Stimulated activated CD4-positive, alpha-beta T cell treated with anti-CD3 and anti-CD28 coated beads, TNF-alpha, amount 100 ng/mL, for 1 hour (primary cell): ENCODE data around the gene PRKACA.

ENCODE experiments used
- DNase-seq, 3 donors: peaks; one replicate each; pipeline ENCODE4 v3.0.0-alpha.2; 2020; ENCODE audit warnings: low read depth in 3 of 3, low spot score in 1 of 3

Gene PRKACA

DNA sequence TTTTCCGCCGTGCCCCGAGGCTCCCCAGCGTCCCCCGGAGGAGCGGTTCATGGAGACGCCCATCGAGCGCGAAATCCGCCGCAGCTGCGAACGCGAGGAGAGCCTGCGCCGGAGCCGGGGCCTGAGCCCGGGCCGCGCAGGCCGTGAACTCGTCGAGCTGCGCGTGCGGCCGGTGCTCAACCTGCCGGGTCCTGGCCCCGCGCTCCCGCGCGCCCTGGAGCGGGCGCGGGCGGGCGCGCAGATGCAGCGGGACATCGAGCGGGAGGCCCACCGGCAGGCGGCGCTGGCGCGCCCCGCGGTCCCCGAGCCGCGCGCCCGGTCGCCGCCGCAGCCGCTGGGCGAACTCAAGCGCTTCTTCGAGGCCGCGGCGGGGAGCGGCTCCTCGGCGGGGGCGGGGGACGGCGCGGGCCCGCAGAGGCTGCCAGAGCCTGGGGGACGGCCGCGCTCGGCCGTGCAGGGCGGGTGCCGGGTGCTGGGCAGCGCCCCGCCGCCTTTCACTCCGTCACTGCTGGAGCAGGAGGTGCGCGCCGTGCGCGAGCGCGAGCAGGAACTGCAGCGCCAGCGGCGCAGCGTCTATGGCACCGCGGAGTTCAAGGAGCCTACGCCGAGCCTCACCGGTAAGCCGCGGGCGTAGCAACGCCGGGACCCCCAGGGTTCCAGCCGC, 44.2 kb downstream of the PRKACA start:
- peak; percentile 38 to 67 (median 48) for DNase-seq

DNA sequence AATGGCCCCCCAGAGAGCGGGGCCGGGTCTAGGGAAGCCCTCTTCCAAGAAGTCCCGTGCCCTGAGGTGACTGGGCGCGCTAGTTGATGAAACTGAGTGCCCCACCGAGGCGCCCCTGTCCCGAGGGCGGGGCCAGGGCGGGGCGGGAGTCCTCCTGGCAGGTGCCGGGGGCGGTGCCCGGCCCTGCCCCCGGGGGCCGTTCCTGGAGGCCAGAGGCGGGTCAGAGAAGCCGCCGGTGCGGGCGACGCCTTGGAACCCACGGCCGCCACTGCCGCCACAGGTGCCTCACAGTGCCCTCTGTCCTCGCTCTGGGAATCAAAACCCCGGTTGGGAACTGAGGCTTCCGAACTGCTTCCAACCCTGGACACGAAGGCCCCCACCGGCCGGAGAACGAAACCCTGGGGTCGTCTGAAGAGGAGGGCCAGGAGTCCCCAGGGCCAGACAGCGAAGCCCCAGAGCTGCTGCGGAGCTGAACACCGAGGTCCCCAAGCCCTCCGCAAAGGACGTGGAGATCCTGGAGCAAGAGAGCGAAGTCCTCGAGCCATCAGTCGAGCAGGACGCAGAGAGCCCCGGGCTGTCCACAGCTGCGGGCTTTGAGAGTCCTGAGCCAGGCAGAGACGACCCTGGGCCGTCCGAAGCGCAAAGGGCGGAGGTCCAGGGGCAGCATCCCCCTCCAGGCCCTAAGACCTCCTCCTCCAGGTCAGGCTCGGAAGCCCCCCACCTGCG, 44.9 kb downstream of the PRKACA start, which contains the start of gene MISP3:
Gene MISP3, plus strand, starts transcription at position 252 of the 726 bp plus-strand sequence. CDS start 524 bp downstream, outside the sequence.
- DNase-seq = no peak

DNA sequence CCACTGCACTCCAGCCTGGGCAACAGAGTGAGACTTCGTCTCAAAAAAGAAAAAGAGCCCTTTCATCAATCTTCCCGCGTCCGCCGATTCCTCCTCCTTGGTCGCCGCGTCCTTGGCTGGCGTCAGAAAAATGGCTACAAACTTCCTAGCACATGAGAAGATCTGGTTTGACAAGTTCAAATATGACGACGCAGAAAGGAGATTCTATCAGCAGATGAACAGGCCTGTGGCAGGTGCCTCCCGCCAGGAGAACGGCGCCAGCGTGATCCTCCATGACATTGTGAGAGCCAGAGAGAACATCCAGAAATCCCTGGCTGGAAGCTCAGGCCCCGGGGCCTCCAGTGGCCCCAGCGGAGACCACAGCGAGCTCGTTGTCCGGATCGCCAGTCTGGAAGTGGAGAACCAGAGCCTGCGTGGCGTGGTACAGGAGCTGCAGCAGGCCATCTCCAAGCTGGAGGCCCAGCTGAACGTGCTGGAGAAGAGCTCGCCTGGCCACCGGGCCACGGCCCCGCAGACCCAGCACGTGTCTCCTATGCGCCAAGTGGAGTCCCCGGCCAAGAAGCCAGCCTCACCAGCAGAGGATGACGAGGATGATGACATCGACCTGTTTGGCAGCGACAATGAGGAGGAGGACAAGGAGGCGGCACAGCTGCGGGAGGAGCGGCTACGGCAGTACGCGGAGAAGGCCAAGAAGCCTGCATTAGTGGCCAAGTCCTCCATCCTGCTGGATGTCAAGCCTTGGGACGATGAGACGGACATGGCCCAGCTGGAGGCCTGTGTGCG, 47.1 kb downstream of the PRKACA start:
- DNase-seq = no peak

DNA sequence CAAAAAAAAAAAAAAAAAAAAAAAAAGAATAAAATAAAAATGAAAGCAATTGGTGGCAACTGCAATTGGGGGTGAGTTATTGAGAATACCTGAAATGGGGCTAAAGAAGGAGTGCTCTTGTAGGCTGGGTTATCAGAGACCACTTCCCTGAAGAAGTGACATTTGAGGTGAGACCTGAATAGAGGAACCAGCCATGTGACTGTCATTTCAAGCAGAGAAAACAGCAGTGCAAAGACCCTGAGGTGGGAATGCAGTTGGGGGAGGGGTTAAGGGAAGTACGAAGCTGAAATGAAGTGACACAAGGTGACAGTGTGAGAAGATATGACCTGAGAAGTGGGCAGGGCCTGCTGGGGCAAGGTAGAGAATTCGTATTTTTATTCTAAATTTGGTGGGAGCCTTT, 51.4 kb downstream of the PRKACA start:
- no peak for DNase-seq

DNA sequence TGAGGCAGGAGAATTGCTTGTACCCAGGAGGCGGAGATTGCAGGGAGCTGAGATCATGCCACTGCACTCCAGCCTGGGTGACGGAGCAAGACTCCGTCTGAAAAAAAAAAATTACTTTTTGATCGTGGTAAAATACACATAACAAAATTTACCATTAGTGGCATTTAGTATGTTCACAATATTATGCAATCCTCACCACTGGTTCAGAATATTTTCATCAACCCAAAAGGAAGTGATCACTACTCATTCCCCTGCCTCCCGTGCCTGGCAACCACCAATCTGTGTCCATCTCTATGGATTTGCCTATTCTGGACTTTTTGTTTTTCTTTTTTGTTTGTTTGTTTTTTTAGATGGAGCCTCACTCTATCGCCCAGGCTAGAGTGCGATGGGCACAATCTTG, 54.5 kb downstream of the PRKACA start:
- no peak for DNase-seq

DNA sequence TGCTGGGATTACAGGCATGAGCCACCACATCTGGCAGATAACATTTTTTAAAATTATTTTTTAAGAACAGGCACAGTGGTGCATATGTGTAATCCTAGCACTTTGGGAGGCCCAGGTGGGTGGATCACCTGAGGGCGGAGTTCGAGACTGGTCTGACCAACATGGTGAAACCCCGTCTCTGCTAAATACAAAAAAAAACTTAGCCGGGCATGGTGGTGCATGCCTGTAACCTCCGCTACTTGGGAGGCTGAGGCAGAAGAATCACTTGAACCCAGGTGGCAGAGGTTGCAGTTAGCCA, 55.1 kb downstream of the PRKACA start:
- DNase-seq = no peak

DNA sequence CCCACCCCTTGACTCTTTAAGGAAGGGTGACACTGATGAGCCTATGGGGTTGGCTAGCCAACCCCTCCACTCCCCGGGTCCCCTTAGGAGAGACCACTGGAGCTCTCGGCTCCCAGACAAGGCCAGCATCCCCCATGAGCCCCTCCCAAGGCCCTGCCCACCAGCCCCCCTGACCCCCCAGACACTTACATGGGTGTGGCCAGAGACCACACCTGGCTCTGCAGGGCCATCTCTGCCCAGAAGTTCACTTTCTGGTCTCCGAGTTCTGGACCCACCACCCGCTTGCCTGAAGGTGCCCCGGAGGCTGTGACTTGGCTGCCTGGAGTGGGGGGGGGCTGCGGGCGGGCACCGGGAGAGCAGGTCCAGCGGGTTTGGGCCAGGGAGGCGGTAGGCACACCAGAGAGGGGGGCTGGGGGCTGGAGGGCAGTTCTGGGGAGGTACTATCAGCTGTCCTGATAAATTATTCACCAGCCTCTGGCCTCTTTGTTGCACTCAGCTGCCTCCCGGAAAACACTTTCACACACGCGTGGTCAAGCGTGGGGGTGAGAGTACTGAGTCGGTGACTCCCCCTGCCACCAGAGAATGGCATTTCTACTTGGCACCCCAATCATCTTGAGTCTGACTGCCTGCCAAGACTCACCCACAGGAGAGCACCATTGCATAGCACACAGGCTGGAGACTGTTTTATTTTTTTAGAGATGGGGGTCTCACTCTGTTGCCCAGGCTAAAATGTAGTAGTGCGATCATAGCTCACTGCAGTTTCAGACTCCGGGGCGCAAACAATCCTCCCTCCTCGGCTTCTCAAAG, 55.6 kb downstream of the PRKACA start, which contains the start of gene PALM3:
Gene PALM3, minus strand, starts transcription at position 326 of the 807 bp plus-strand sequence. Its CDS starts 96 bp downstream, at position 230.
- DNase-seq = no peak

DNA sequence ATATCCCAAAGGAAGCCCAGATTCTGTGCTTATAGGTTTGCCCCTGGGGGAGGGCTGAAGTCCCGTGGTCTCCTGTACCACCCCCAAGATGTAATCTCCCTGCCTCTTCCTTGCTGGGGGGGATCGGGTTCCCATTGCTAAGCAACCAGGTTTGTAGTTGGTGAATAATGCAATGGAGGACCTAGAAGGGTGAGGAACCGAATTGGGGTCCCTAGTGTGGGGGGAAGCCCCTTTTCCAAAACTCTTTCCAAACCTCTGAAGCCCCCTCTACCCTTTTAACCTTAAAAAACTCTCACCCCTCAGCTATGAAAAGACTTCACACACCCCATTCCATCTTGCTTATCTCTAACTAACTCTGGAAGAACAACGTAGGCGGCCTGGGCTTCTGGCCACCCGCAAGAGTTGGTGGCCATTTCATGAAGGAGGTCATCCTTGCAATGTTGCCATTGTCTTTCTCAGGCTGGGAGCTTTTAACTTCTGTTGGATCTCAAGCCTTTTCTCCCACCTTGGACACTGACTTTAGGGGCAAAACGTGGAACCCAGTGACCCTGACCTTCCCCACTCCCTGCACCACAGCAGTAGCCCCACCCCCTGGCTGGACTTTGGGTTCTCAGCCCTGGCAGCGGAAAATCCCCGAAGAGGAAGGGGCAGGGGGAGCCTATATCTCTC, 56.3 kb downstream of the PRKACA start:
- DNase-seq = no peak

DNA sequence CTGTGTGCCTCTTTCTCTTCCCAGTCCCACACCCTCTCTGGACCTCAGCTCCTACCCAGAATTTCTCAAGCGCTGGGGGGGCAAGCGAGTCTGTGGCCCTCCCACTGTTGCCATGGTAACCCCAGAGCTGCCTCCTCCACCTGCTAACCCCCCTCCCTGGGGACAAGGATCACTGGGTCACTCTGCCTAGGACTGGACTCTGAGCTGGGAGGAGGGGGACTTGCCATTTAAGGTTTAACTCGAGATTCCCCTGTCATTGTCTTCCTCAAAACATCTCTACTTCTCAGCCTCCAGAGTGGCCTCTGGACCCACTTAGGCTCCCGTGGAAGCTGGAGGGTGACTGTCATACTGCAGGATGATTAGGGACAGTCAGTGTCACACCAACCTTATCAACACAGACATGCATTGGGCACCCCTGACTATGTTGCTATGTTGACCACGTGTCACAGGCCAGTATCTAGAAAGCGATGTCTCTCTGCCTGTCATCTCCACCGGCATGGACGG, 57.9 kb downstream of the PRKACA start:
- DNase-seq = no peak

DNA sequence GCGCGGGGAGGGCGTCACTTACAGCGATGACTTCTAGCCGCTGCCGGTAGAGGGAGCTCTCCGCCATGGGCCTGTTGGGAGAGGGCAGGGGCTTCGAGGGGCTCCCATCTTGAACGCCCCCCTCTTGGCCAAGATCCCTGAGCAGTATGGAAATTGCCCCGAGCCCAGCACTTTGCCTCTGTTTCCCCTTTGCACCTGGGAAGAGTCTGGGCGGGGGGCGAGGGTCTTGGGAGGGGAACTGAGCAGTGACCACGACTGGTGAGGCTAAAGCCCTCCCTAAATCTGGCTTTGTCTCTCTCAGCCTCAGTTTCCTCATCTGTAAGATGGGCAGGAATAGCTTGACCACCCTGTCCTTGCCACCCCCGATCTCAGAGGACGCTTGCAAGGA, 58.5 kb downstream of the PRKACA start:
- peak in 1 of 3 donors; percentile 38 for DNase-seq

DNA sequence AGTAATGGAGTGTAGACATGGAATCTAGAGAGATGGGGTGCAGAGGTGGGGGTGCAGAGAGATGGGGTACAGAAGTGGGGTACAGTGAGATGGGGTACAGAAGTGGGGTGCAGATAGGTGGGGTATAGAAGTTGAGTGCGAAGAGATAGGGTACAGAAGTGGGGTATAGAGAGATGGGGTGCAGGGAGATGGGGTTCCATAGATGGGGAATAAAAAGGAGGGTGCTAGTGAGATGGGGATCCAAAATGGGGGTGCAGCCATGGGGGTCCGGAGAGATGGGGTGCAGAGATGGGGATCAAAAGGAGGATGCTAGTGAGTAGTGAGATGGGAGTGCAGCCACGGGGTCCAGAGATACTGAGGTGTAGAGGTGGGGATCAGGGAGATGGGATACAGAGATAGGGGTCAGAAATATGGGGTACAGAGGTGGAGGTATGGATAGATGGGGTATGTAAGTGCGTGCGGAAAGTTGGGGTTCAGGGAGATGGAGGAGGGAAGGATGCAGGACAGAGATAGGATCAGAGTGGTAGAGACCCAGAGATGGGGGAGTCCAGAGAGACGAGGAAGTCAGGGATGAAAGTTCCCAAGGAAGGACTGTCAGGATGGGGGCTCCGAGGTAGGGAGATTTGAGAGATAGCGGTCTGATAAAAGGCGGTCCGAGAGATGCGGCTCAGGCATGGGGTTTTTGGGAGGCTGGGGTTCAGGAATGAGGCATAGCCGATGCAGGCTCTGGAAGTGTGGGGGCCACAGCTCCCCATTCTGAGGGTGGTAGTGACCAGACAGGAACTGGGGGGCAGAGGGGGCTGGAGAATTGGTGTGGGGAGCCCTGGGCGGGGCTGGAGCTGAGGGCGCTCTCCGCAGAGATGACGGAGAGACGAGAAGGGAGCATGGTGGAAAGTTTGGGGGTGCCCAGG, 59.1 kb downstream of the PRKACA start:
- DNase-seq = no peak

DNA sequence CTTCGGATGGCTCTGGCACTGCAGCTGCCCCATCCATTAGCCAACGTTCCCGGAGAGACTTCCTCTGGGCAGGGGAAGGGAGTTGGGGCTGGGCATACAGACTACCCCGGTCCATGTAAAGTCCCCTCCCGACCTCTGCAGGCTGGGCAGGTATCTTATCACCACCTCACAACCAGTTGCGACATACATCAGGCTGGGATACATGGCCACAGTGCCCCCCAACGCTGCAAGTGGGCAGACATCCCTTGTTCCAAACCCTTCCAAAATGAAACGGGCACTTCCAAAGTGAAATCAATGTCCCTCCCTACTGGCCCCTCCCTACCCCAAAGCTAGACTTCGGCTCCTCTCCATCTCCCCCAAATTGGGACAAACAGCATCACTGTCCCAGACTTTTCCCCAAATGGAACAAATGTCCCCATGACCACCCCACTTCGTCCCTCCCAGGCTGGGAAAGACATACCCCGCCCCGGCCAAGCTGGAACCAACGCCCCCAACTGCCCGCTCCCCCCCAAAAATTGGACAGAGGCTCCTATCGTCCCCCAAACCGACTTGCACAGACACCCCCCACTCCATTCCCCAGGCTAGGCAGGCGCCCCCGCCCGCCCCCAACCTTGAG, 60.7 kb downstream of the PRKACA start:
- no peak for DNase-seq

DNA sequence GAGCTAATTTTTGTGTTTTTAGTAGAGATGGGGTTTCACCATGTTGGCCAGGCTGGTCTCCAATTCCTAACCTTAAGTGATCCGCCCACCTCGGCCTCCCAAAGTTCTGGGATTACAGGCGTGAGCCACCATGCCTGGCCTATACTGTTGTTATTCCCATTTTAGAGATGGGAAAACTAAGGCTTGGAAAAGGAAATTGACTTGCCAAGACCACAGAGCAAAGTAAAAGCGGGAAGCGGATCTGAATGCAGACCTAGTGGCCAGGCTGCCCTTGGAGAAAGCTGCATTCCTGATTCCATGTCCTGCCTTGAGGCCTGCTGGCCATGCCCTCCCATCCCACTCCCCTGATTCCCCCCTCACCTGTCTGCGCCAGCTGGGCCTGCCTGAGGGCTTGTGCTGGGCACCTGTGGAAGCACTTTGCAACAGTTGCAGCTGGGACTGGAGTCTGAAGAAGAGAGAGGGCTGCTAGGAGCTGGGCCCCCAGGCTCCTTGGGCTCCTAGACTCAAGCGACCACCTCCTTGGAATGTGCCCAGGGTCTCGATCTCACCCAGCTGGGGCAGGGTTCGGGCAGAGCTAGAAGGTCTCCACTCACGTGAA, 61.4 kb downstream of the PRKACA start:
- DNase-seq = no peak

DNA sequence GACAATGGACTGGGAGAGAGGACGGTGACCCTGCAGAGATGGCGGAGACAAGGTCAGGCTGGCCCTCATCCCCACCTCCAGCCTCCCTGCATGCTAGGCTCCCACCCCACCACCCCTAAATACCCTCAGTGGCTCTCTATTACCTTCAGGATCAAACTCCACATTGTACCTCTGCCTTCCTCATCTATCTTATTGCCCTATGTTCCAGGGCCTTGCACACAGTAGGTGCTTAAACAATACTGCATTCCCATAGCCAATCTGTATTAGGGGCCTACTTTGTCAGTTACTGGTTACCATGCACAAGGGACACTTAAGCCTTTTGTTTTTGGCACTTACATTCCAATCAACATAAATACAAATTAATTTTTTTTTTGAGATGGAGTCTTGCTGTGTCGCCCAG, 62.2 kb downstream of the PRKACA start:
- DNase-seq = no peak

DNA sequence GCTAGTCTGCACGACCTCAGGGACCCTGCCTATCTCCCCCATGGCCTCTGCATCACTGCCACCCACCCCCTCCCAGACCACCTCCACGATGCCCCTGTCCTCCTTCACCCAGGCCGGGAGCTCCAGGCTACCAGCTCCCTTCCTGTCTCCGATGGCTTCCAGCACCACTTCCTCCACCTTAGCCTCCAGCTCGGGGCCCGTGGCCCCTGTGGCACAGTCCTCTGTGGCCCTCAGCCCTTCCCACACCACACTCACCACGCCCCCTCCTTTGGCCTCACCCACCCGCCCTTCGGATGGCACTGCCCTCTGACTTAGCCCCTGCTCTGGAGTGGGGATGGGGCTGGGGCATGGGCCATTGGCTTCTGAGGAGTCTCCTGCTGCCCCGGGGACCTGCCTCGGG, 62.8 kb downstream of the PRKACA start:
- DNase-seq = no peak

DNA sequence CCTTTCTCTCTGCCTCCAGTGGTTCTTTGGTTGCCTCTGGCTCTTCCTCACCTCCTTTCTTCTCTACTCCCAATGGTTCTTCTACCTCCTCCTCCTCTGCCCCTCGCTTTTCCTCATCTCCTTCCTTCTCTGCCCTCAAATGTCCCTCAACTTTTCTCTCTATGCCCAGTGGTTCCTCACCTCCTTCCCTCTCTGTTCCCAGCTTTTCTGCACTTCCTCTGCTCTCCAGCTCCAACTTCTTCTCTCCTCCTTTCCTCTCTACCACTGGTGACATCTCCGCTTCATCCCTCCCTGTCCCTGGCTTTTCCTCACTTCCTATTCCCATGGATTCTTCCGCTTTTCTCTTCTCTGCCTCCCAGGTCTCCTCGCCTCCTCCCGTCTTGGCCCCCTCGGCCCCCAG, 63.5 kb downstream of the PRKACA start:
- DNase-seq = no peak

DNA sequence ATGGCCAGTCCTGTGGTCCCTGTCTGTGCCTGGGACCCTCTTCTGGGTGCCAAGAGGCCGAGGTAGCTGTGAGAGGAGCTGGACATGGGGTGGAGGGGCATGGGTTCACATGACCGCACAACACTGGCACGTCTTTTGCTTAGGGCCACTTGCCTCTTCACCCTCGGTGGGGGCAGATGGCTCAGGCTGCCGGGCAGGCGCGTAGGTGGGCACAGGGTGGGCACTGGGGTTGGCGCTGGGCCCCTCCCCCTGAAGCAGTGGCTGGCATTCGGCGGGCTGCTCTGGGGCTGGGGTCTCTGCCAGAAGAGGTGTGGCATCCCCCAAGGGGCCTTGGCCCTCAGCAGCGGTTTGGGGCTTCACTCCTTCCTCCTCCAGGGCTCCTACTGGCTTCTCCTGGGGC, 64.1 kb downstream of the PRKACA start:
- DNase-seq = no peak

DNA sequence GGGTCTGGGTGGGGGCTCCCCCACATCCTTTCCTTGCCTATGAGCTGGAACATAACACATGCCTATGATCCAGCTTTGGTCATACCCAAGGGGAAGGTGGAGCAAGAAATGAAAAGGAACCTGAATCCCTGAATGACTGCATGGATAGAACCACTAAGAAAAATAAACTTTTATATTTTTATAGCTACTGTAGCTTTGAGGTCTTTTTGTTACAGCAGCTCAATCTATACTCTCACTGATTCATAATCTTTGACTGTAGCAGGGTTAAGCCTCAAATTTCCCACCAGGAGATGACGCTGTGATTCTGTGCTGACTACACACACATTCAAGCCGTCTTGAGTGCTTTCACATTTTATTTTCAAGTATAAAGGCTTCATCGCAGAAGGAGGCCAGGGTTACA, 64.5 kb downstream of the PRKACA start:
- no peak for DNase-seq

DNA sequence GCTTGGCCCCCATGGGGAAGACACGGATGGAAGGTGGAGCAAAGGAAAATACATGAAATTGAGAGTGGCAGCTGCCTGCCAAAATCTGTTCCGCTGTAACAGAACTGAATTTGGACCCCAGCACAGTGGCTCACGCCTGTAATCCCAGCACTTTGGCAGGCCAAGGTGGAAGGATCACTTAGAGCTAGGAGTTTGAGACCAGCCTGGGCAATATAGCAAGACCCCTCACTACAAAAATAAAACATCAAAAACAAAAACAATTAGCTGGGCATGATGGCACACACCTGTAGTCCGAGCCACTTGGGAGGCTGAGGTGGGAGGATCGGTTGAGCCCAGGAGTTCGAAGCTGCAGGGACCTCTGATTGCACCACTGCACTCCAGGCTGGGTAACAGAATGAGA, 65.1 kb downstream of the PRKACA start:
- no peak for DNase-seq
